SH-SY5Y (cell line): ENCODE measurements around the gene SND1.

Experiments
- GATA2 ChIP-seq: IDR thresholded peaks from 2 replicates; pipeline ENCODE4 v1.6.1; 2011; ENCODE audit warnings: mild to moderate bottlenecking, low read depth, low read length
- GATA3 ChIP-seq: IDR thresholded peaks from 2 replicates; pipeline ENCODE4 v1.6.1; 2011; ENCODE audit warnings: low read depth, mild to moderate bottlenecking, low read length, moderate library complexity

- no peak for TF ChIP-seq GATA3
- TF ChIP-seq GATA2 = no peak
Observed at GRCh38 chr7:127901895-127902703, 250.1 kb downstream of the SND1 start.
